ENCODE results near the gene SLC35B2. TPM values are rescaled to one million over a fixed set of nuclear protein-coding genes. Genes with fewer than 3 reads are reported as not detected.
A peak's percentile ranks its signal among the peaks of the same experiment; 100 is the strongest.

The SLC35B2 gene
- total and polyA plus RNA-seq, 4 donors: 18.9 to 27.0 (median 21.1) TPM

DNA sequence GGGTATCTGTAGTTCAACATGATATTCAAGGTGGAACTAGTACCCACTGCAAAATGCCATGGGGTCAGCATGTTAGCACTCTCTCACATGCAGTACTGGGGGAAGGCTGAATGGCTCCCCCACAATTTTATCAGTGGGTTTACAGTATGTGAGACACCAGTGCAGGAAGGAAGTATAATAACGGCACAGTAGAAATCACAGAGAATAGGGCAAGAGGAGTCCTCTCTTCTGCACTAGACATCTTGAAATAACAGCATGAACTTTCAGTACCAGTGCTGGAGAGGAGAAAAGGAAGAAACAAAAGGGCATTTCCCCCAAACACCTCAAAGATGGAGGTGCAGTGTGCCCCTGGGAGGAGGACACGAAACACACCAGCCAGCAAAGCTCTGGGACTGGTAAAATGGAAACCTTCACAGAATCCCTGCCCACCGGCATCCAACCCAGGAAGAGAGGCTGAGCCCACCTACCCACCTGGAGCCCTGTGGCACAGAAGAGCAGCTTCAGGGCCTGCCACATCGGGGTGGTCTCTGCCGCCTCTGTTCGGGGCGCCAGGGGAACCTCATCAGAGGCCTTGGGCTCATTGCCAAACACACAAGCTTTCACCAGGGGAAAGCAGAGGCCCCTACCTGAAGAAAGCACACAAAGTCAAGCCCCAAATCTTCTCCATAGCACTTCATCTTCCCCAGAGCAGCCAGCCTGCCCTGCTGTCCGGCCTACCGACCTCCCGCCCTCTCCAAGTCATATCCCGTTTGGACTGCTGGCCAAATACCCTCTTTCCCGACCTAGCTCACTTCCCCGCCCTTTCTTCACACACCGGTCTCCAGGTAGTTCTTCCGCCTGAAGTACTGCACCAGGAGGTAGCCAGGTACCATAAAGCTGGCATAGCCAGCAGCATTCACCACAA lies 1.2 kb downstream of the SLC35B2 start:
- WGBS: 28% methylated on average over 15 of the region's 15 CpGs
- H3K36me3 ChIP-seq (ENCODE audit: control insufficient read depth in 4 of 4, insufficient read depth in 3 of 4, low read depth in 1 of 4, low read length in 3 of 4): peaks cover 7 to 48% (median 41%) of the 10 kb centered on the region in 4 donors

DNA sequence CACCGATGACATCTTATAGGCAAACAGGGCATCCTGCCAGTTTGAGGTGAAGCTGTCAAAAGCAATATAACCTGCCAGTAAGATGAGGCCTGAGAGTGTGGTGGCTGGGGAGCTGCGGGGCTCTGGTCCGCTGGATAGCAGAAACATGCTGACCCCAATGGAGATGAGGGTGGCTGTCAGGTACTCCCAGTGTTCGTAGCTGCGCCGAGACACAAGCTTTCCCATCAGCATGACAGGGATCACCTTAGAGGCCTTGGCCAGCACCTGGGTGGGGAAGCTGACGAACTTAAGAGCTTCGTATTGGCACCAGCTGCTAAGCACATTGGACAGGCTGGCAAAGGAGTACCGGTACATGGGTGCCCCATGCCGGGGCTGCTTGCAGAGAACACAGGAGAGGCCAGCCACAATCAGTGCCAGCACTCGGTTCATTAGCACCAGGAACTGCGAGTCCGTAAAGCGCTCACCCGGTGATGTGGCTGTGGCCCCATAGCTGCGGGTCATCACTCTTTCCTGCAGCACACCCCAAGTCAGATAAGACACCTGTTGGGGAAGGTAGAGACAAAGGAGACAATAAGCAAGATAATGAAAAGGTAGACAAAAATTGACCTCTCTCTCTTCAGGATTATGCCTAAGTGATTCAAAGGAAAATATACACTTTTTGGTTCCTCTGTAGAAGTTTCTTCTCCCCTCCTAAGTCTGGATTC lies 2.1 kb downstream of the SLC35B2 start:
- Histone ChIP-seq H3K4me1 (ENCODE audit: control insufficient read depth in 4 of 4, insufficient read depth in 4 of 4, low read length in 3 of 4) (peaks cover 2 to 30% (median 14%) of the 10 kb centered on the region in 4 donors), H3K9me3 (ENCODE audit: control insufficient read depth in 4 of 4, low read length in 3 of 4) (no peaks in the 10 kb centered on the region), H3K36me3 (ENCODE audit: control insufficient read depth in 4 of 4, insufficient read depth in 3 of 4, low read depth in 1 of 4, low read length in 3 of 4) (peaks cover 7 to 57% (median 46%) of the 10 kb centered on the region in 4 donors), H3K27ac (ENCODE audit: low read depth in 1 of 2, low read length in 2 of 2) (peak overlapping the region in 1 of 2 donors; percentile 6), H3K9ac (ENCODE audit: low read depth in 1 of 2, low read length in 2 of 2) (no peak overlapping the region), H3K27me3 (ENCODE audit: control insufficient read depth in 4 of 4, insufficient read depth in 4 of 4, low read length in 3 of 4) (no peaks in the 10 kb centered on the region), H3K4me3 (ENCODE audit: low read depth in 1 of 3, low read length in 3 of 3) (no peak overlapping the region)
- no peak for TF ChIP-seq RXRA (IDR thresholded peaks at IDR 0.05)
- TF ChIP-seq SP1 (IDR thresholded peaks at IDR 0.05): no peak
- TF ChIP-seq, protein P1, sequence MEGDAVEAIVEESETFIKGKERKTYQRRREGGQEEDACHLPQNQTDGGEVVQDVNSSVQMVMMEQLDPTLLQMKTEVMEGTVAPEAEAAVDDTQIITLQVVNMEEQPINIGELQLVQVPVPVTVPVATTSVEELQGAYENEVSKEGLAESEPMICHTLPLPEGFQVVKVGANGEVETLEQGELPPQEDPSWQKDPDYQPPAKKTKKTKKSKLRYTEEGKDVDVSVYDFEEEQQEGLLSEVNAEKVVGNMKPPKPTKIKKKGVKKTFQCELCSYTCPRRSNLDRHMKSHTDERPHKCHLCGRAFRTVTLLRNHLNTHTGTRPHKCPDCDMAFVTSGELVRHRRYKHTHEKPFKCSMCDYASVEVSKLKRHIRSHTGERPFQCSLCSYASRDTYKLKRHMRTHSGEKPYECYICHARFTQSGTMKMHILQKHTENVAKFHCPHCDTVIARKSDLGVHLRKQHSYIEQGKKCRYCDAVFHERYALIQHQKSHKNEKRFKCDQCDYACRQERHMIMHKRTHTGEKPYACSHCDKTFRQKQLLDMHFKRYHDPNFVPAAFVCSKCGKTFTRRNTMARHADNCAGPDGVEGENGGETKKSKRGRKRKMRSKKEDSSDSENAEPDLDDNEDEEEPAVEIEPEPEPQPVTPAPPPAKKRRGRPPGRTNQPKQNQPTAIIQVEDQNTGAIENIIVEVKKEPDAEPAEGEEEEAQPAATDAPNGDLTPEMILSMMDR (IDR thresholded peaks at IDR 0.05; ENCODE audit: low read depth, low read length, missing input control): no peak
- TF ChIP-seq TAF1 (conservative IDR thresholded peaks at IDR 0.05): no peak
- TF ChIP-seq FOXA2 (IDR thresholded peaks at IDR 0.05): no peak
- TF ChIP-seq, protein P2, sequence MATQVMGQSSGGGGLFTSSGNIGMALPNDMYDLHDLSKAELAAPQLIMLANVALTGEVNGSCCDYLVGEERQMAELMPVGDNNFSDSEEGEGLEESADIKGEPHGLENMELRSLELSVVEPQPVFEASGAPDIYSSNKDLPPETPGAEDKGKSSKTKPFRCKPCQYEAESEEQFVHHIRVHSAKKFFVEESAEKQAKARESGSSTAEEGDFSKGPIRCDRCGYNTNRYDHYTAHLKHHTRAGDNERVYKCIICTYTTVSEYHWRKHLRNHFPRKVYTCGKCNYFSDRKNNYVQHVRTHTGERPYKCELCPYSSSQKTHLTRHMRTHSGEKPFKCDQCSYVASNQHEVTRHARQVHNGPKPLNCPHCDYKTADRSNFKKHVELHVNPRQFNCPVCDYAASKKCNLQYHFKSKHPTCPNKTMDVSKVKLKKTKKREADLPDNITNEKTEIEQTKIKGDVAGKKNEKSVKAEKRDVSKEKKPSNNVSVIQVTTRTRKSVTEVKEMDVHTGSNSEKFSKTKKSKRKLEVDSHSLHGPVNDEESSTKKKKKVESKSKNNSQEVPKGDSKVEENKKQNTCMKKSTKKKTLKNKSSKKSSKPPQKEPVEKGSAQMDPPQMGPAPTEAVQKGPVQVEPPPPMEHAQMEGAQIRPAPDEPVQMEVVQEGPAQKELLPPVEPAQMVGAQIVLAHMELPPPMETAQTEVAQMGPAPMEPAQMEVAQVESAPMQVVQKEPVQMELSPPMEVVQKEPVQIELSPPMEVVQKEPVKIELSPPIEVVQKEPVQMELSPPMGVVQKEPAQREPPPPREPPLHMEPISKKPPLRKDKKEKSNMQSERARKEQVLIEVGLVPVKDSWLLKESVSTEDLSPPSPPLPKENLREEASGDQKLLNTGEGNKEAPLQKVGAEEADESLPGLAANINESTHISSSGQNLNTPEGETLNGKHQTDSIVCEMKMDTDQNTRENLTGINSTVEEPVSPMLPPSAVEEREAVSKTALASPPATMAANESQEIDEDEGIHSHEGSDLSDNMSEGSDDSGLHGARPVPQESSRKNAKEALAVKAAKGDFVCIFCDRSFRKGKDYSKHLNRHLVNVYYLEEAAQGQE (IDR thresholded peaks at IDR 0.05): no peak
- TF ChIP-seq, protein P3, sequence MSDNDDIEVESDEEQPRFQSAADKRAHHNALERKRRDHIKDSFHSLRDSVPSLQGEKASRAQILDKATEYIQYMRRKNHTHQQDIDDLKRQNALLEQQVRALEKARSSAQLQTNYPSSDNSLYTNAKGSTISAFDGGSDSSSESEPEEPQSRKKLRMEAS (IDR thresholded peaks at IDR 0.05): no peak
- no peak for TF ChIP-seq YY1 (IDR thresholded peaks at IDR 0.05)
- TF ChIP-seq, protein P4, sequence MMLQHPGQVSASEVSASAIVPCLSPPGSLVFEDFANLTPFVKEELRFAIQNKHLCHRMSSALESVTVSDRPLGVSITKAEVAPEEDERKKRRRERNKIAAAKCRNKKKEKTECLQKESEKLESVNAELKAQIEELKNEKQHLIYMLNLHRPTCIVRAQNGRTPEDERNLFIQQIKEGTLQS (IDR thresholded peaks at IDR 0.05): no peak
- no peak for TF ChIP-seq EGR1 (IDR thresholded peaks at IDR 0.05; ENCODE audit: low read depth in 2 of 2)
- TF ChIP-seq HNF4A (conservative IDR thresholded peaks at IDR 0.05): no peak
- TF ChIP-seq FOXA1 (IDR thresholded peaks at IDR 0.05): no peak
- TF ChIP-seq HNF4G (IDR thresholded peaks at IDR 0.05): no peak
- no peak for TF ChIP-seq NR2F2 (IDR thresholded peaks at IDR 0.05)
- TF ChIP-seq RAD21 (IDR thresholded peaks at IDR 0.05): no peak
- TF ChIP-seq, protein P5, sequence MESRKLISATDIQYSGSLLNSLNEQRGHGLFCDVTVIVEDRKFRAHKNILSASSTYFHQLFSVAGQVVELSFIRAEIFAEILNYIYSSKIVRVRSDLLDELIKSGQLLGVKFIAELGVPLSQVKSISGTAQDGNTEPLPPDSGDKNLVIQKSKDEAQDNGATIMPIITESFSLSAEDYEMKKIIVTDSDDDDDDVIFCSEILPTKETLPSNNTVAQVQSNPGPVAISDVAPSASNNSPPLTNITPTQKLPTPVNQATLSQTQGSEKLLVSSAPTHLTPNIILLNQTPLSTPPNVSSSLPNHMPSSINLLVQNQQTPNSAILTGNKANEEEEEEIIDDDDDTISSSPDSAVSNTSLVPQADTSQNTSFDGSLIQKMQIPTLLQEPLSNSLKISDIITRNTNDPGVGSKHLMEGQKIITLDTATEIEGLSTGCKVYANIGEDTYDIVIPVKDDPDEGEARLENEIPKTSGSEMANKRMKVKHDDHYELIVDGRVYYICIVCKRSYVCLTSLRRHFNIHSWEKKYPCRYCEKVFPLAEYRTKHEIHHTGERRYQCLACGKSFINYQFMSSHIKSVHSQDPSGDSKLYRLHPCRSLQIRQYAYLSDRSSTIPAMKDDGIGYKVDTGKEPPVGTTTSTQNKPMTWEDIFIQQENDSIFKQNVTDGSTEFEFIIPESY (IDR thresholded peaks at IDR 0.05): no peak
- WGBS: 62% methylated on average over 16 of the region's 16 CpGs
- no peak for DNase-seq (ENCODE audit: low spot score)

More for the DNA sequence above, 1.2 kb downstream of the SLC35B2 start:
- peak overlapping the region; percentile 26 to 42 for H3K9ac ChIP-seq (ENCODE audit: low read depth in 1 of 2, low read length in 2 of 2)
- peaks cover 2 to 27% (median 14%) of the 10 kb centered on the region in 4 donors for H3K4me1 ChIP-seq (ENCODE audit: control insufficient read depth in 4 of 4, insufficient read depth in 4 of 4, low read length in 3 of 4)
- no peaks in the 10 kb centered on the region for H3K9me3 ChIP-seq (ENCODE audit: control insufficient read depth in 4 of 4, low read length in 3 of 4)
- peak overlapping the region; percentile 59 to 91 for H3K27ac ChIP-seq (ENCODE audit: low read depth in 1 of 2, low read length in 2 of 2)
- H3K27me3 ChIP-seq (ENCODE audit: control insufficient read depth in 4 of 4, insufficient read depth in 4 of 4, low read length in 3 of 4): no peaks in the 10 kb centered on the region
- no peak for DNase-seq (ENCODE audit: low spot score)
- H3K4me3 ChIP-seq (ENCODE audit: low read depth in 1 of 3, low read length in 3 of 3): peak overlapping the region; percentile 62 to 85 (median 67)
- TF ChIP-seq RAD21 (IDR thresholded peaks at IDR 0.05) (no peak), EGR1 (IDR thresholded peaks at IDR 0.05; ENCODE audit: low read depth in 2 of 2) (no peak)
- TF ChIP-seq, protein P2 (IDR thresholded peaks at IDR 0.05): no peak
